ENCODE data around the gene ERFL. TPM values are rescaled to one million over a fixed set of nuclear protein-coding genes. Genes with fewer than 3 reads are reported as not detected.

Gene ERFL
- total and polyA plus RNA-seq, 2 of the 8 experiments (the other 6 are each of a cell fraction or from before 2014, with no cell fraction given): 0.12 TPM; not detected in 1

- TF ChIP-seq CHD7 (IDR thresholded peaks at IDR 0.05; ENCODE audit: insufficient replicate concordance, low read length) (no peak), POU5F1 (IDR thresholded peaks at IDR 0.05; ENCODE audit: low read depth, low read length) (no peak), KDM4A (IDR thresholded peaks at IDR 0.05; ENCODE audit: low read depth, low read length, severe bottlenecking) (no peak), NRF1 (IDR thresholded peaks at IDR 0.05; ENCODE audit: low read depth, low read length) (no peak), POLR2AphosphoS5 (IDR thresholded peaks at IDR 0.05; ENCODE audit: low read depth, low read length) (no peak)
These were observed 20.1 kb downstream of the ERFL start (continued) for GRCh38 chr19:41907994-41908615.

Measured in H1 (cell line).